Measurements from ENCODE around the gene MAP3K15.

MAP3K15 gene

GRCh38 chrX:19392078-19392477, 123.2 kb downstream of the MAP3K15 start:
- no peak for DNase-seq

DNA sequence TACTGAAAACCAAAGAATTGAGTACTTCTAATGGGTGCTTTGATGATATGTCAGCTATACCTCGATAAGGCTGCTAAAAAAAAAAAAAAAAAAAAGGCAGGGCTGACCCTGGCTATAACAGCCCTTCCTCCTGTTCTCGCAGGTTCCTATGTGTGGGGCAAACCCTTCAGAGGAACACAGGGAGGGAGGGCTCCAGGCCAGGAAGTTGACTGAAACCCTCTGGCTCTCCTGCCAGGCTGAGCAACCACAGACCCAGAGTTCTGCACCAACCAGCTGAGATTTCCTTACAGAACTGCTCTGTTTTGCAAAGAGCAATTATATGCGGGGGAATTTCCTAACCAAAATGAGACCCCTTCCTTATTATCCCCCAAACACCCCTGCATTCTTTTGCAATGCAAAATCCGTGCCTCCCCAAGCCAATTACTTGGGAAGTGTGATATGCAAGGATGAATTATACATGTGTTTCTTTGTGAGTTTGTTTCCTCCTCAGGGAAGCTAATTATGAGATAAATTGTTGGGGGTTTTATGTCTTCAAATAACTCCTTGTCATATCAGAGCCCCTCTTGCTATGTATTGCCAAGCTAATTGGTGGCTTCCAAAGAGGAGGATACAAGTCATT, 126.0 kb downstream of the MAP3K15 start:
- DNase-seq = no peak

DNA sequence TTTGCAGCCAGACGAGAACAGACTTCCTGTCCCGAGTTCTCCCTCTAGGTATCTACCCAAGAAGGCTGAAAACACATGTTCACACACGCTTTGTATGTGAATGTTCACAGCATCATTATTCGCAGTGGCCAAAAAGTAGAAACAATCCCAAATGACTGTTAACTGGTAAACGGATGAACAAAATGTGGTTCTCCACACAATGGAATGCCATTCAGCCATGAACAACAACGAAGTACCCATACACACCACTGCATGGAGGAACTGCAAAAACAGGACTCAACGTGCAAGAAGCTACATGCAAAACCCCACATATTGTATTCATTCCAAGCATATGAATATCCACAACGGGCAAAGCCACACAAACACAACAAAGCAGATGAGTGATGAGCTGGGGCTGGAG, 126.6 kb downstream of the MAP3K15 start:
- DNase-seq = peak; percentile 1

DNA sequence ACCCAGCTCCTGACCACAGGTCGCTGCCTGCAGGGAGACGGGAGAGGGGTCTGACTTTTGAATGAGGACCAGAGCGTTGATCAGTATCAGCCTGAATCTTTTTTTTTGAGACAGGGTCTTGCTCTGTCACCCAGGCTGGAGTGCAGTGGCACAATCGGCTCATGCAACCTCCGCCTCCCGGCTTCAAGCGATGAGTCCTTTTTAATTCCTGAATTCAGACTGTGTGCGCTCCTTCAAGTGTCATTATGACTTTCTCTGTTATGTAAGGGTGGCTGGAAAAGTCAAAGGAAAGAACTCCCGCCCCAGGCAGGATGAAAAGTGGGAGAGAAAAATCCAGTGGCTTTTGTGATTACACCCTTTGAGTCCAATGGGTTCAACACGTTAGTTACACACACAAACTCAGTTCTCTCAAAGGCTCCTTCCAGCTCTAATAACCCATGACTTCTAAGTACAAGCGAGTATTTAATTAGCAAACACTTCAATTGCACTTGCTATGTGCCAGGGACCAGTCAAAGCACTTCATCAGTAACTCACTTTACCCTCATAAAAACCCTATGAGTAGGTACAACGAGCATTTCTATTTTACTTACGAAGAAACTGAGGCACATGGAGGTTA, 127.1 kb downstream of the MAP3K15 start:
- DNase-seq = no peak

GRCh38 chrX:19386679-19387078, 128.6 kb downstream of the MAP3K15 start:
- DNase-seq = no peak

DNA sequence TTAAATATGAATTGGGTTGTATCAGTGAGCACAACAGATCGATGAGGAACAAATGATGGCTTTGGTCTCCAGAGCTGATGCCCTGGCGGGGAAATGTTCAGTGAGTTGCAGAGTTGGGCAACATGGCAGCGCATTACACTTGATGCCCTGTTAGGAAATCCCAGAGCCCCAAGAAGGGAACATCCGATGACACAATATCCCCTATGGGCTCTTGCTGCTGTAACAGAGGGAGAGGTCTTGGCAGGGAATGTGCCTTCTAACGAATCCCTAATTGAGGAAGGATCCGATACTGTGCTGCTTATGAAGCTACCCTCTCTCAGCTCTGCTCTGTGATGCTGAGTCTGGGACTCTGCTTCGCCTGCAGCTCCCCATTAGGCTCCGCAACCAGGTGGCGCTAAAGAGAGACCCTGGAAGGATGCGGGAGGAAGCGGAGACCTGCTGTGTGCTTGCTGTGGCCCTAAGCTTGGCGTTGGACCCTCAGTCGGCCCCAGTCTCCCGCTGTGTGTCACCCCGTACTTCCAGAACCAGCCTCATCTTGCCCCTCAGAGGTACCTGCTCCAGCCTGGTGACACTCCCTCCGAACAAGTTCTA, 132.7 kb downstream of the MAP3K15 start:
- DNase-seq = peak; percentile 27

DNA sequence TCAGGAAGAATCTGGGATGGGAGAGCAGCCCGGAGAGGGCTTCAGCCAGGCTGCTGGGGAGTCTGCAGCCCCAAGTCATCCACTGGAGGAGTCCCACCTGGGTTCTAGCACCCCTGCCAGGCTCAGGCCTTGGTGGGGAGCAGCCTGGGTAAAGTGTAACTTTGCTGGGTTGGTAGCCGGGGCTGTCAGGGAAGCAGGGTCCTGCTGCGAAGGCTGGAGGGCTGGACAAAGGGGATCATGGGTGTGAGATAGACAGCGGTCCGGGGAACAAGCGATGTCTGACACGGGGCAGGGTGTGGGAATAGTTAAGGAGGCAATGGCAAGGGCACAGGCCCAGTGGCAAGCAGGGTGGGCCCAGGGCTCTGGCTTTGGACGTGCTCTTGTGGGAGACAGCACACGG, 134.0 kb downstream of the MAP3K15 start:
- no peak for DNase-seq

DNA sequence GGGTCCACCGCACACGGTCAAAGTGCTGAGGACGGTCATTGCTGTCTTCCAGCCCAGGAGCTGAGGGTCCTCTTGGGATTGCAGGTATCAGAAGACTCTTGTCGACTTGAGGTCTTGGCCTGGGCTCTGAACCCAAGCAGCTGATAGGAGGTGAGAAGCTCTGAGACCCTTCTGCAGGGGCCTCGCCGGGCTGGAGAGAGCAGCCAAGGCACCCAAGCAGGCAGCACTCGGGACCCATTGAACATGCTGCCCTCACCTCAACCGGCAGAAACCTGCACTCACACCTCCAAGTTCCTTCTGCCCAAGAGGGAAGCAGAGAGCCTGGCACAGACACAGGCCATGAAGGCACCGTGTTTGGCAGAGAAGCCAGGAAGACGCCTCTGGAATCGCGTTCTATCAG, 137.5 kb downstream of the MAP3K15 start:
- no peak for DNase-seq

- no peak for DNase-seq
These were observed 139.8 kb downstream of the MAP3K15 start for GRCh38 chrX:19375546-19375945.

DNA sequence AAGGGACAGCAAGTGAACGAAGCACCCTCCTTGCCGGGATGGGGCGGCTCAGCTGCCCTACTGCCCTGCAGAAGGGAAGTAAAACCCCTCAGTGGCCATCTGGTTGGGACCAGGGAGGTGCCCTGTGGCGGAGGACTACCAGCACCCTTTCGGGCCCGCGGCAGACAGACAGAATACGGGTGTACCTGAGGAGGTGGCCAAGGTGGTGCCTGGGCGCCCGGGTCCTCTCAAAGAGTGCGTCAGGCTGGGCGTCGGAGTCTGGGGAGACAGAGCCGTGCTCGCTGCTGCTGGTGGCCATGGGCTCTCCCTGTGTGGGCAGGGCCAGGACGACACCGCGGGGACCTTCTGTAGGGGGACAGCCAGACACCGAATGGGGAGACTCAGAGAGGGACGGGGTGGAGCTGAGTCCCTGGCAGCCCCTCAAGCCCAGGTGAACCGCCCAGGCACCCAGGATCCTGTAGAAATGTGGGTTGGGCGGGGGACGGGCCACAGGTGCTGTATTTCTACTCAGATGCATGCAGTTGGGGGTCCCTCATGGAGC, 141.9 kb downstream of the MAP3K15 start:
- no peak for DNase-seq

DNA sequence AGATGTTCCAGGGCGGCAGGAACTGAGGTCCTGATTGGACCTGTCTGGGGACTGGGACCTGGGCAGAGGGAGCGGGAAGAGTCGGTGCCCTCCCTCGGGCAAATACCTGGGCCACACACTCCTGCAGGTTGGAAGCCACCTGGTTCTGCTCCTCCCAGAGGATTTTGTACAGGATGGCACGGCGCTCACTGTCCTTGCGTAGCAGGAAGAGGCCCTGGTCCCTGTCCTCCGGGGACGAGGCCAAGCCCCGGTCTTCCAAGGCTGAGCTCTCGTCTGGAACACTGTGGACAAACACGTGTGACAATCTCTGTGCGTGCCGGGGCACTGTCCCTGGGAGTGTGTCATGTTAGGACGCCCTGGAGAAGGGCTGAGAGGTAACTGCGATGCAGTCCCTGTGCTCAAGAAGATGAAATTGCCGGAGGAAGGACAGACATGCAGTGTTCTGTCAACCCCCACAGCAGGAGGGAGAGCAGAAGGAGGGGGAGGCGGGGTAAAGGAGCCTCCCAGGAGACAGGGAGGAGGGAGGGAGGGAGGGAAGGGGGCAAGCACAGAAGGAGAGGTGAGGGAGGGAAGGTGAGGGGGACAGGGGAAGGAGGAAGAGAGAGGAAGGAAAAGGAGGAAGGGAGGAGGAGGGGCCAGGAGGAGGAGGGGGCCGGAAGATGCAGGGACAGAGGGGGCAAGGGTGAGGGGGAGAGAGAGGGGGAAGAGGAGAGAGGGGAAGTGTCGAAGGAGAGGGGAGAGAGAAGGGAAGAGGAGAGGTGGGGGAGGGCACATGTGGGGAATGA, 142.6 kb downstream of the MAP3K15 start:
- peak; percentile 8 for DNase-seq

DNA sequence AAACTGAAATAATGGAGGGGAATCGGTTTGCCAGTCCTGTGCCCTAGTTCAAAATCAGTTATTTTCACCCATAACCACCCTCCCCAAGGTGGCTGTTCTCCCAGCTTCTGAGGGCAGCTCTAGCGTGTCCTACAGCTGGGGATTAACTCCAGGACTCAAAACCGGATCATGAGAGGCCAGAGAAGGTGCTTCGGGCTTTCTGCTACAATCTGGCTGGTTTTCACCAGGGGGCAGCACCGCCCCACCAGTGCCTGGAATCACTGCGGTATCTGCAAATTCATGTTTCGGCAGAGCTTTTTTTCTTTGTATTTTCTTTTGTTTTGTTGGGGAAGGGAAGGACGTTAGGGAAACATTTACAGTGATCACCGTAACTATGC, 143.2 kb downstream of the MAP3K15 start:
- DNase-seq = peak; percentile 68

DNA sequence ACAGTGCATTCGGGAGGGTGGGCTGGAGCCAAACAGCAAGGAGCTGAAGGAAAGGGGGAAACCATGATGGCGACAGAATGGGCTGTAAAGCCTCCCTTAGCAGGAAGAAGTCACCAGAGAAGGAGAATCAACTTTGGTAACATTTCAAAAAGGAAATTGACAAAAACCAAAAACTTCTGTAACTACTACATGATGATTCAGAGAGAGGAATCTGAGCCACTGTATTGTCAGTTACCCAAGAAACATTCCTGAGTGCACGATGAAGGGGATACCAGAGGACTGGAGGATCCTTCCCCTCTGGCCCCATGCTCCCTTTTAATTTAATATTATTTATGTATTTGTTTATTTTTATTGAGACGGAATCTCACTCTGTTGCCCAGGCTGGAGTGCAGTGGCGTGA, 145.2 kb downstream of the MAP3K15 start:
- peak; percentile 72 for DNase-seq

DNA sequence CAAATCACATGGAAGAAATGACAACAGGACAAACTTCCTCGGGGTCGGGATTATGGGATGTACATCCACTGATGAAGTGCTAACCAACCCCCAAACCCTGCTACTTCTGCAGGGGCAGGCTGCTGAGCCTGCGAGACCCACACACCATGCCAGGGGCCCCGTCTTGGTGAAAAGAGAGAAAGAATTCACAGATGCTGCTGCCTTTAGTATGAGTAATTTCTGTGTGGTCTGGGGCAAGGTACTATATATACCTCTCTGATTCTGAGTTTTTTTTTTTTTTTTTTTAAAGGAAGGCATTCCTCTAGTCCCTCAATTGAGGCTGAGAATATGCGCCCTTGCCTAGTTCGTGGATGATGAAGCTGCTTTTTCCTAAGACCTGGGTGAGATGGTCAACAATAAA, 146.7 kb downstream of the MAP3K15 start:
- DNase-seq = peak; percentile 56

DNA sequence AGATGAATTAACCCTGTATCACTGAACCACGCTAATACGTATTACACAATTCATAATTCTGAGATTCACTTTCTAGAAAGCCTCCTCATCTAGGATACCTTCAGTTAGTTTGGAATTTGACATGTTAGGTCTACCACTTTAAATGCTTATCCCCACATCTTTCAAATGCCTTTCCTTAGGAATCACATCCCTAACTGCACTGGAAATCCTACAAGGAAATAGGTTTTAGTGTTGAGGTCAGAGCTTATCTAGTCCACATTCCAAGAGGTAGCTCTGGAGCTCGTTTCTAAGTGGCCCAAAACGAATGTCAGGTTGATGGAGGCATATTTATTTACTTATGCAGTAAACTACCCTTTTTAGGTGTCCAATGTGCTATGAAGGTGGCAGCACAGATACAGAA, 153.6 kb downstream of the MAP3K15 start:
- peak; percentile 21 for DNase-seq

GRCh38 chrX:19360903-19361302, 154.4 kb downstream of the MAP3K15 start:
- DNase-seq = no peak

- DNase-seq = no peak
These were observed 156.8 kb downstream of the MAP3K15 start for GRCh38 chrX:19358521-19358920.

- no peak for DNase-seq
These were observed 160.7 kb downstream of the MAP3K15 start for GRCh38 chrX:19354625-19355024.

- no peak for DNase-seq
These were observed 164.3 kb downstream of the MAP3K15 start for GRCh38 chrX:19350941-19351384.

- DNase-seq = no peak
These were observed 166.0 kb downstream of the MAP3K15 start for GRCh38 chrX:19349264-19349663.

DNA sequence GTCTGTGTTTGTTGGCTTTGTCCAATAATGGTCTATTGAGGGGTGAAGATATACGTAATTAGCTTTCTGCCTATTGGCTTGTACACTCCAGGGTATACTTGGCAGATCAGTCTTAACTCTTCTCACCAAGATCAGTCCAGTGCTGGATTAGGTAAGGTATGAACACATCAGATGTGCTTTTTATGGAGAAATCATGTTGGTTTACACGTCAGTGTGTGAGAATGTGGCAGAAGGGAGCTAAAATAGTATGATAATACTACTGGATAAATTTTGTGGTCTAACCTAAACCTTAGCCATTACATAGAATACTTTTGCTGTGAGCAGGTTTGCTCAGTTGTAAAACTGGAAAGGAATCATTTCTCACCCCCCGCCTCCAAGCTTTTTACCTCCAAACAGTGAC, 167.4 kb downstream of the MAP3K15 start:
- DNase-seq = peak; percentile 30

GRCh38 chrX:19344661-19345060, 170.6 kb downstream of the MAP3K15 start:
- no peak for DNase-seq
